HG03097 (cell line): Measurements from ENCODE around the gene PSMB9.
"Not testable (repeated sequence)": the region's sequence is repeated elsewhere in the genome, so short reads cannot be mapped to it uniquely, and the experiment has no call there.

Source experiments
- ATAC-seq: cut with Tn5 transposase; IDR thresholded peaks from one replicate; pipeline ENCODE4 v1.9.1; 2021; ENCODE audit not compliant: unreplicated experiment, low FRiP score

The PSMB9 gene

GRCh38 chr6:32857156-32857891 lies 3.3 kb downstream of the PSMB9 start:
- ATAC-seq, result no peak

- ATAC-seq, result no peak
These were observed 4.2 kb downstream of the PSMB9 start for GRCh38 chr6:32858194-32858593.

- no peak for ATAC-seq
These were observed 6.7 kb downstream of the PSMB9 start for GRCh38 chr6:32860674-32861073.

GRCh38 chr6:32862725-32863124 lies 8.7 kb downstream of the PSMB9 start:
- no peak for ATAC-seq

- no peak for ATAC-seq
These were observed 11.9 kb downstream of the PSMB9 start for GRCh38 chr6:32865724-32866443.

GRCh38 chr6:32867022-32867477 lies 13.1 kb downstream of the PSMB9 start:
- ATAC-seq, result no peak

- no peak for ATAC-seq
These were observed 13.7 kb downstream of the PSMB9 start for GRCh38 chr6:32867554-32868256.

- no peak for ATAC-seq
These were observed 14.3 kb downstream of the PSMB9 start for GRCh38 chr6:32868257-32868788.

- ATAC-seq, result not testable (repeated sequence)
These were observed 20.0 kb downstream of the PSMB9 start for GRCh38 chr6:32873947-32874346.

GRCh38 chr6:32876603-32877002 lies 22.6 kb downstream of the PSMB9 start:
- ATAC-seq, result no peak

- ATAC-seq, result no peak
These were observed 25.7 kb downstream of the PSMB9 start for GRCh38 chr6:32879691-32880090.

GRCh38 chr6:32880962-32881361 lies 27.0 kb downstream of the PSMB9 start:
- ATAC-seq, result not testable (repeated sequence)

- ATAC-seq, result no peak
These were observed 28.9 kb downstream of the PSMB9 start for GRCh38 chr6:32882879-32883250.

GRCh38 chr6:32883789-32884188 lies 29.8 kb downstream of the PSMB9 start:
- ATAC-seq, result no peak

GRCh38 chr6:32885698-32886286 lies 31.8 kb downstream of the PSMB9 start:
- no peak for ATAC-seq

GRCh38 chr6:32886681-32887383 lies 32.8 kb downstream of the PSMB9 start:
- no peak for ATAC-seq

GRCh38 chr6:32887616-32888015 lies 33.6 kb downstream of the PSMB9 start:
- no peak for ATAC-seq

- no peak for ATAC-seq
These were observed 34.6 kb downstream of the PSMB9 start for GRCh38 chr6:32888576-32888975.

- ATAC-seq, result no peak
These were observed 35.5 kb downstream of the PSMB9 start for GRCh38 chr6:32889533-32889932.

- ATAC-seq, result no peak
These were observed 36.8 kb downstream of the PSMB9 start for GRCh38 chr6:32890831-32891230.
